Neural crest cell (in vitro differentiated cells): ENCODE data around the gene CYCS. TPM values are rescaled to one million over a fixed set of nuclear protein-coding genes. Genes with fewer than 3 reads are reported as not detected.
A peak's percentile ranks its signal among the peaks of the same experiment; 100 is the strongest.
"Not testable (repeated sequence)": the region's sequence is repeated elsewhere in the genome, so short reads cannot be mapped to it uniquely, and the experiment has no call there.

Experiments used
- DNase-seq: peaks from one replicate; pipeline ENCODE4 v3.0.0; 2021; ENCODE audit warnings: low read depth, mixed read lengths, low spot score
- H3K27ac Mint-ChIP-seq: one replicate; pipeline ENCODE4 v1.8.0; 2021; ENCODE audit warnings: mild to moderate bottlenecking, mixed read lengths; ENCODE audit not compliant: unreplicated experiment
- H3K27me3 Mint-ChIP-seq: 2 replicates; pipeline ENCODE4 v1.8.0; 2021; ENCODE audit warnings: low read depth, mild to moderate bottlenecking, mixed read lengths
- H3K36me3 Mint-ChIP-seq: 2 replicates; pipeline ENCODE4 v1.8.0; 2021; ENCODE audit warnings: low read depth, mild to moderate bottlenecking, mixed read lengths
- H3K4me1 Mint-ChIP-seq: 2 replicates; pipeline ENCODE4 v1.8.0; 2021; ENCODE audit warnings: mixed read lengths
- H3K4me3 Mint-ChIP-seq: one replicate; pipeline ENCODE4 v1.8.0; 2021; ENCODE audit warnings: mild to moderate bottlenecking, mixed read lengths
- H3K9me3 Mint-ChIP-seq: 2 replicates; pipeline ENCODE4 v1.8.0; 2021; ENCODE audit warnings: mixed read lengths
- total RNA-seq: library from RNA; stranded (reverse); gene quantifications from 2 replicates; pipeline ENCODE4 v1.2.1, GENCODE V29; 2021
- TF ChIP-seq, protein P1 (sequence below): fragments of 200-600 bp; sonication (generic); conservative IDR thresholded peaks from 2 replicates; pipeline ENCODE4 v1.5.0; 2021; ENCODE audit warnings: antibody characterized with exemption, mild to moderate bottlenecking

The CYCS gene
- total RNA-seq, 1 donor from 2014 or later = 113 TPM

DNA sequence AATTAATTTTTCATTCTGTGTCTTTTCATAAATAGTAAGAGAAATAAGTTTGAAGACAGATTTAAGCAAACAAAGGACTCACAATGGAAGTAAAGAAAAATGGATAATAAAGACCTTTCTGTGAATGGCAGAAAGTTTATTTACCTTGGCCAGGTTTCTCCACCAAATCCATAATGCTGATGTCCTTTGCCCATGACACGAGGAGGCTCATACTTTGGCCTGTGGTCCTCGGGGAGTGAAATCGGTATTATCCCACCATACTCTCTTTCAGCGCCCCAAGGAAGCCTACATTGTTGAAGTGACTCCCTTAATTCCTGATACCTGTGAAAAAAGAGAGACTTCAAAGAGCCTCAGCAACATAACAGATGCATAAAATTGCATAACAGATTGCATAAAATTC is 43.1 kb upstream of the CYCS start:
- Mint-ChIP-seq H3K9me3 (peaks cover 5% of the 10 kb centered on the region), H3K27me3 (no peaks in the 10 kb centered on the region), H3K4me1 (peaks cover 8% of the 10 kb centered on the region), H3K4me3 (no peak overlapping the region), H3K27ac (no peak overlapping the region), H3K36me3 (peaks cover 8% of the 10 kb centered on the region)
- no peak for DNase-seq
- TF ChIP-seq, protein P1, sequence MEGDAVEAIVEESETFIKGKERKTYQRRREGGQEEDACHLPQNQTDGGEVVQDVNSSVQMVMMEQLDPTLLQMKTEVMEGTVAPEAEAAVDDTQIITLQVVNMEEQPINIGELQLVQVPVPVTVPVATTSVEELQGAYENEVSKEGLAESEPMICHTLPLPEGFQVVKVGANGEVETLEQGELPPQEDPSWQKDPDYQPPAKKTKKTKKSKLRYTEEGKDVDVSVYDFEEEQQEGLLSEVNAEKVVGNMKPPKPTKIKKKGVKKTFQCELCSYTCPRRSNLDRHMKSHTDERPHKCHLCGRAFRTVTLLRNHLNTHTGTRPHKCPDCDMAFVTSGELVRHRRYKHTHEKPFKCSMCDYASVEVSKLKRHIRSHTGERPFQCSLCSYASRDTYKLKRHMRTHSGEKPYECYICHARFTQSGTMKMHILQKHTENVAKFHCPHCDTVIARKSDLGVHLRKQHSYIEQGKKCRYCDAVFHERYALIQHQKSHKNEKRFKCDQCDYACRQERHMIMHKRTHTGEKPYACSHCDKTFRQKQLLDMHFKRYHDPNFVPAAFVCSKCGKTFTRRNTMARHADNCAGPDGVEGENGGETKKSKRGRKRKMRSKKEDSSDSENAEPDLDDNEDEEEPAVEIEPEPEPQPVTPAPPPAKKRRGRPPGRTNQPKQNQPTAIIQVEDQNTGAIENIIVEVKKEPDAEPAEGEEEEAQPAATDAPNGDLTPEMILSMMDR = no peak

DNA sequence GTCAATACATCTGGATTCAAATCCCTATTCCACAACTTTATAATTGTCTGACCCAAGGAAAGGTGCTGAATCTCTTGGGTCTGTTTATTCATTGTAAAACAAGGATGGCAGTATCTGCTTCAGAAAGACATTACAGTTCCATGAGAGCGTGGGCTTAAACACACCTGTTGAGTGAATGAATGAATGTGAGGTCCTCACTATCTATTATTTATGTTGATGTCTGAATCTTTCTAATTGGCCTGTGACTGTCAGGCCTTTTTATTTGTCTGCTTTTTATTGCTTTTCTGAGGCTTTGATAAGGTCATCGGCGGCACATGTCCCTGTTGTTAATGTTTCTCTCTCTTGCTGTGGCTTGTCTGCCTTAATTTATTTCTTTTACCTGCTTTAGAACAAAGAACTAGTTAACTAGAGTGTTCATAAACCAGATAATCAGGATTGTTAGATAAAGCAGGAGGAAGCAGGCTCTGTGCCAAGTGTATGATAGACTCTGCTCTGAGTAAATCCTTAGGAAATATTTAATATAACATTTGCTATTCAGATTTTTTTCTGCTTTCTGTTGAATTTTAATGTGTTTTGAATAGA is 42.3 kb upstream of the CYCS start:
- H3K27ac Mint-ChIP-seq = no peak overlapping the region
- H3K4me1 Mint-ChIP-seq = peaks cover 8% of the 10 kb centered on the region
- no peaks in the 10 kb centered on the region for H3K27me3 Mint-ChIP-seq
- no peak overlapping the region for H3K4me3 Mint-ChIP-seq
- H3K36me3 Mint-ChIP-seq = peaks cover 8% of the 10 kb centered on the region
- no peak for DNase-seq
- TF ChIP-seq, protein P1 = no peak
- peaks cover 5% of the 10 kb centered on the region for H3K9me3 Mint-ChIP-seq

DNA sequence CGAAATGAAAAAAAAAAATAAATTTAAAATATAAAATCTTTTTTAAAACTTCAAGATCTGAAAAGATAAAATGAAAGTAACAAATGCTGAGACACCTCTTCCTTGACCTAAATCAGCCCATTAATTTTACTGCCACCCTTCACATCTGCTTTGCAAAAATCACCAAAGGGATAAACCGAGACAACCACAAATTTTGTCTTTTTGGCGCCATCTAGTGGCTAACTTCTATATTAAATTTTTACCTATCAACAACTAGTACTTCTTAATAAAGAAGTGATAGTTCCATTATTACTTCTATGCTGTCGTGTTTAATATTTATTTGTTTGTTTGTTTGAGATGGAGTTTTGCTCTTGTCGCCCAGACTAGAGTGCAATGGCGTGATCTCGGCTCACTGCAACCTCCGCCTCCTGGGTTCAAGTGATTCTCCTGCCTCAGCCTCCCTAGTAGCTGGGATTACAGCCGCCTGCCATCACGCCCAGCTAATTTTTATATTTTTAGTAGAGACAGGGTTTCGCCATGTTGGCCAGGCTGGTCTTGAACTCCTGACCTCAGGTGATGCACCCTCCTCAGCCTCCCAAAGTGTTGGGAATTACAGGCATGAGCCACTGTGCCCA is 35.0 kb upstream of the CYCS start:
- H3K4me3 Mint-ChIP-seq, H3K27ac Mint-ChIP-seq, H3K4me1 Mint-ChIP-seq, H3K9me3 Mint-ChIP-seq, H3K27me3 Mint-ChIP-seq, DNase-seq, H3K36me3 Mint-ChIP-seq: not testable (repeated sequence)
- TF ChIP-seq, protein P1 = peak; percentile 75

DNA sequence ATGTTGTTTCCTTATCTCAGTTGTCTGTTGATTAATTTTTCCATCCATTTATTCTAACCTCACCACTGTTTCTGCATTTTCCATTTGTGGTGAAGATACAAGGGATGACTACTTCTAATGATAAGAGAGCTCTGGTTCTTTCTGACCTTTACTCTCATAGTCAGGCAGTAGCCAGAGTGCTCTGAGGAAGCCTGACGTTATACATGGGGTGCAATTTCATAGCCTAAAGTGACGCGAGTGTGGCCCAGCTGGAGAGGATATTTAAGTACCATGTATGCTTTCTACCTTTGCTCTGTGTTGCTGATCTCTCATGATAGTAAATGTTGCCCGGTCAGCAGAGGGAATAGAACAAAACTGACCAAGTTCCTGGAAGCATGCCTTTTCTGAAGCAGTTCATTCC is 33.9 kb upstream of the CYCS start:
- H3K4me1 Mint-ChIP-seq = no peaks in the 10 kb centered on the region
- H3K27ac Mint-ChIP-seq = no peak overlapping the region
- peaks cover 3% of the 10 kb centered on the region for H3K36me3 Mint-ChIP-seq
- TF ChIP-seq, protein P1 = no peak
- H3K27me3 Mint-ChIP-seq = no peaks in the 10 kb centered on the region
- no peak for DNase-seq
- no peak overlapping the region for H3K4me3 Mint-ChIP-seq
- no peaks in the 10 kb centered on the region for H3K9me3 Mint-ChIP-seq

DNA sequence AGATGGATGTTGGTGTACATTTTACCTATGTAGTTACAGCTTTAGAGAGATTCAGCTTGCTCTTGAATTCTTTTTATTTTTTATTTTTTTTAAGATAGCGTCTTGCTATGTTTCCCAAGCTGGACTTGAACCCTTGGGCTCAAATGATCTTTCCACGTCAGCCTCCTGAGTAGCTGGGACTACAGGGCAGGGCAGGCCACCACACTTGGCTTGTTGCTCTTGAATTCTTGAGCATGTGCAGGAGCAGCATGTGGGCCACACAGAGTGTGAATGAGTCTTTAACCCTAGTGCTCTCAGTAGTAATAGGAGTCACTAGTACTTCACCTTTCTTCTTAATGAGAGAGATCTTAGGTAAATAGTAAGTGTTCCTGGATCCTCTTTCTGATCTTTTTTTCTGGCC is 26.7 kb upstream of the CYCS start:
- Mint-ChIP-seq H3K36me3 (peaks cover 2% of the 10 kb centered on the region), H3K9me3 (no peaks in the 10 kb centered on the region), H3K27ac (no peak overlapping the region), H3K4me1 (no peaks in the 10 kb centered on the region), H3K27me3 (no peaks in the 10 kb centered on the region), H3K4me3 (no peak overlapping the region)
- DNase-seq = no peak
- TF ChIP-seq, protein P1 = no peak
